Dermis blood vessel endothelial cell (primary cell): ENCODE results near the gene LARP4B. TPM values are rescaled to one million over a fixed set of nuclear protein-coding genes. Genes with fewer than 3 reads are reported as not detected.

Experiments
- DNase-seq: peaks from one replicate; pipeline ENCODE4 v3.0.0; 2010
- total RNA-seq: library from RNA; depleted of rRNA; stranded (reverse); fragments of >200 nt; gene quantifications from 2 replicates; pipeline ENCODE4 v1.2.3, GENCODE V29; 2014

LARP4B gene
- total RNA-seq, 1 donor from 2014 or later = 23.5 TPM

DNA sequence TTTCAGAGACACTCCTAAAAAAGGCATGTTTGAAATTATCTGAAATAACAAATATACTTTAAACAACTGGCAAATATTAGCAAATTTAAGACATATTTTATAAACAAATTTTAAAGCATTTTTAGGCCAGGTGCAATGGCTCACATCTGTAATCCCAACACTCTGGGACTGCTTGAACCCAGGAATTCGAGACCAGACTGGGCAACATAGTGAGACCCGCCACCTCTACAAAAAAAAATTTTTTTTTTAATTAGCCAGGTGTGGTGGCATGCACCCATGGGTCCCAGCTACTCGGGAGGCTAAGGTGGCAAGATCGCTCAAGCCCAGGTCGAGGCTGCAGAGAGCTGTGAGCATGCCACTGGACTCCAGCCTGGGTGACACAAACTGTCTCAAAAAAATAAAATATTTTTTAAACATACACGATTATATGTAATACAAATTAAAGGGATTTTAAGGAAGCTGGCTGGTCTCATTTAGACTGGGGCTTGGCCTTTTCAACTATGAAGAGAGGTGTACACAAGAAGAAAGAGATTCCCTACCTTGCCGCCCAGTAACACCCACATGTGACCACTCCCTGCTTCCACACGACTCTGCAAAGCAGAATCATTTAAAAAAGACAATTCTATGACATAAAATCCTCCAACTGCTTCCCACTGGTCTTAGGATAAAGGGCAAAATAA lies 7.5 kb downstream of the LARP4B start:
- DNase-seq = no peak

DNA sequence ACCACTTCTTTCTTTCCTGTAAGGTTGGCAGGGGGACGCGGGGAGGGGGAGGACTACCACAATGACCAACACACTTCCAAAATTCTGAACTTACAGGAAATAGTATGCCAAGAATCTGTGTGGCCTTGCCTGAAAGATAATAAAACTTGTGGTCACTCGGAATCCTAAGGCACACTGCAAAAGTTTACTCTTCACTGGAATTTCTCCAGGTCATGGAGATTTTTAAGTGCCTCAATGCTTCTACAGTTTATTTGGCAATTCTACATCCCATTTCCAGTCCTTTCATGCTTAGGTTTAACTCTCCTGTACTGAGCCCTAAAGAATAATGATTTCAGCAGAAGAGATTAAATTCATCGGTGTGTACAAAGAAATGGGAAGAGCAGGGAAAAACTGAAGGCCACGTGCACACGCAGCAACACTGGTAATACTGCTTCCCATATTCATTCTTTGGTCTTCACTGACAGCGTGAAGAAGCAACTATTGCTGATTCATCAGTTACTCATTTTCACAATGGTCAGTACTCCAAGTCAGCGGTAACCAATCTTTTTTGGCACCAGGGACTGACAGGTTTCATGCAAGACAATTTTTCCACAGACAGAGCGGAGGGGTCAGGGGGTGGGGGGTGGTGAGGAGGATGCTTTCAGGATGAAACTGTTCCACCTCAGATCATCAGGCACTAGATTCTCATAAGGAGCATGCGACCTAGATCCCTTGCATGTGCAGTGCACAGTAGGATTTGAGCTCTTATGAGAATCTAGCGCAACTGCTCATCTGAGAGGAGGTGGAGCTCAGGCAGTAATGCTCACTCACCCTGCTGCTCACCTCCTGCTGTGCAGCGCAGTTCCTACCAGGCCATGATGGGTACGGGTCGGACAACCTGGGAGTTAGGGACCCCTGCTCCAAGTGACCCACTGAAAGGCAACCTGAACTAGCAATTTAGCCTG lies 9.8 kb downstream of the LARP4B start:
- no peak for DNase-seq

DNA sequence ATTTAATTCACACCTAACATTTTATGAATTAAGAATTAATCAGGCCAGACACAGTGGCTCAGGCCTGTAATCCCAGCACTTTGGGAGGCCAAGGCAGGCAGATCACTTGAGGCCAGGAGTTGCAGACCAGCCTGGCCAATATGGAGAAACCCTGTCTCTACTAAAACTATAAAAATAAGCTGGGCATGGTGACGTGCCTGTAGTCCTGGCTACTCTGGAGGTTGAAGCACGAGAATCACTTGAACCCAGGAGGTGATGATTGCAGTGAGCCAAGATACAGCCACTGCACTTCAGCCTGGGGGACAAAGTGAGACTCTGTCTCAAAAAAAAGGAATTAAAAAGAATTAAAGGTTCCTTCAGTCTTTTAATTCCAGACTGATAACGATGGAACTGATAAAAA lies 11.1 kb downstream of the LARP4B start:
- DNase-seq = no peak

DNA sequence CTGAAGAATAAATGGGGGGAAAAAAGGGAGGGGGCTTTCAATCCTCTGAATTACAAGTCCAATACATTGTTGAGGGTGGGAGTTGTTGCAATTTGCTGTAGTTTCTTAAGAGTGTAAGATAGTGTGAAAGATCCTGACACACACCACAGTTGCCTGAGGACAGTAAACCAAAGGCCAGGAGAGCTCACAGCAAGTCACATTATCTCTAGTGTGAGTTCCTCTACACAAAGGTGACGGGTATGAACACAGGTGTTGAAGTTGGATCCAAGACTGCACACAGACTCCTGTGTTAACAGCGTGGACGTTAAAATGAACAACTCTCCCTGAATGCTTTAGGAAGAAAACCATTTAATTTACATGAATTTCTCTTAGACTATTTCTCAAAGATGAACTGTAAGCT lies 12.0 kb downstream of the LARP4B start:
- no peak for DNase-seq

DNA sequence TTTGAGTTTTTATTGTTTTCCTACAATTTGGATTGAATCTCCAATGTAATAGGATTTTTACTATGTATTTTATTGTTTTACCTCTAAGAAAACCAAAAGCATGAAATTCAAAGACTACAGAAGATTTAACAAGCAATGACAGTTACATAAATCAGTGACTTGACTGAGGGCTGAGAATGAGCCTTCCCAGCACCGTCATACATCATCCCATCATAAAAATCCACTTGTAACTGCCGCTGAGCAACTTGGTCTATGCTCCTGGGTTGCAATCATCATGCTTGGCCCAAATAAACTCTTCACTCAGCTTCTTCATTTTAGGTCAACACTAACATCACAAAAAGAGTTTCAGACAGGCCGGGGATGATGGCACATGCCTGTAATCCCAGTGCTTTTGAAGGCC lies 13.5 kb downstream of the LARP4B start:
- DNase-seq = no peak

DNA sequence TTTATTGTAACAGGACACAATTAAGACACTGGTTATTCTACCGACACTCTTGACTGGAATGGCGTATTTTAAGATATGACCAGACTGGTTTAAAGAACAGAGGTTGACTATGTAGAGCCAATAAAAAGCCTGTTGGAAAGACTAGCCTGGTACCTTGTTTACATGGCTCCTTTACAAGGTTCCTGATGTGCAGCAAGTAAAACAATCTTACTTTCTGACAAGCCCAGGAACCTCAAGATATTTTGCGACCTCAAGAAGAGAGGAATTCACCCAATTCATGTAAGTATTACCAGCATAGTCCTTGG lies 14.1 kb downstream of the LARP4B start:
- DNase-seq = no peak

DNA sequence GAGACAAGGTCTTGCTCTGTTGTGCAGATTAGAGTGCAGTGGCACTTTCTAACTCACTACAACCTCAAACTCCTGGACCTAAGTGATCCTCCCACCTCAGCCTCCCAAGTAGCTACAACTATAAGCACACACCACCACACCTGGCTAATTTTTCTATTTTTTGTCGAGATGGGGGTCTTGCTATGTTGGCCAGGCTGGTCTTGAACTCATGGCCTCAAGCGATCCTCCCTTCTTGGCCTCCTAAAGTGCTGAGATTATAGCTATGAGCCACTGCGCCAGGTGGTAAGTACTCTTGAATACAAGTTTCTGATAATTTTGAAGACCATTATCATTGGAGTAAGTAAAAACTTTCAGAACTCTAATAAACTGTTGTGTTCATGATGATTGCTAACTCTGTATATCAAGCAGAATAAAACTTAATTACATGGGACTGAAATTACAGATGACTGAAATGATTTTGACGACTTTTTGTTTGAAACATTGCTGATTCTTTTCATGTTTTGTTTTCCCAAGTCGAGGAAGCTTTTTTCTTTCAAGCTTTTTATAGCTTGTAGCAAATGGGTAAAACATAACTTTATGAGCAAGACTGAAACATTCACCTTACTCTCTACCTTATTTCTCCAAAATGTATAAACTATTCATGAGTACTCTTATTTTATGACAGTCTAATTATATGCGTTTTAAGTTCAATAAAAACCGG lies 14.6 kb downstream of the LARP4B start:
- DNase-seq = no peak

DNA sequence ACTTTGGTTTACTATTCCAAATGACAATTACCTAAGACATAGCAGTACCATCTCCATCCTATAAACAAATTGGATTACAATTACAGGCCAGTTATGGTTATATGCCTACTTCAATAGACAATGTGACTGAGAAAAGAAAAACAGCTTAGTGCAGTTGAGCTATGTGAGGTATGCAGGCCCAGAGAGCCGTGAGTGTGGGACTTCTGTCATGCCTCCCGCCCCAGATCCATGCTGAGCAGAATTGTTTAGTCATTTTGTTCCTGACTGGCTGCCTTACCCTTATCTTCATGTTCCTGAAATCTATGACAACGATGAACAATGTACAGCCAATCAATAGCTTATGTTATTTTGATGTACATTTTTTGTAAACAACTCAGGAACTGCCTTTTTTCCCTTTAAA lies 21.7 kb downstream of the LARP4B start:
- DNase-seq = no peak

DNA sequence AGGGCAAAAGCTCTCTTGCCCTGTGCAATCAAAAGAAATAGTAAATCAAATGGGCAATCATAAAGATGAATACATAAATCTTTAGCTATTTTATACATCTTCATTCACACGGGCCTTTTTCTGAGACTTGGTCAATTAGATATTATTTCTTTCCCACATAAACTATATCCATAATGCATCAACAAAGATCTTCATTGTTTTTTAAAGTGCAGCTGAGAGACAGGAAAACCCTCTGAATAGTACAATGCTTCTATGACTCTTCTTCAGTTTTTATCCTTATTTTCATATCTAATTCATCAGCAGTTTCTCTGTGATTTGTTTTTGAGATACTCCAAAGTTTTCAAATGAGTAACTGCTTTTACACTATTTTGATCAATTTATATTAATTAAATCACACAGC lies 25.5 kb downstream of the LARP4B start:
- DNase-seq = no peak

DNA sequence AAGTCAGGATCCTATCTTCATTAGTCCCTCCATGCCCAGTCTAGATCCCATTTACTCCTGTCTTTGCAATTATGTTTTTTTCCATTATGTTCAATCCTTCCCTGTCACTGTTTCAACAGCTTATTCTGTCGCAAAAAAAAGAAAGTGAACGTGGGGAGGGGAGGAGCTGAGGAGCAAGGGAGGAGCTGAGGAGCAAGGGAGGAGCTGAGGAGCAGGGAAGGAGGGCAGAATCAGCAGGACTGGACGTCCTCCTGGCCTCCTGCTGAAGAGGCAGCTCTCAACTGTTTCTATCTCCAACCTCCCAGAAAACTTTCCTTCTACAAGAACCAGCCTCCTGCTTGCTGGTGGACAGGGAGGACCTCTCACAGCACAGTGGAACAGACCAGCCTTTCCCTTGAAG lies 26.0 kb downstream of the LARP4B start:
- no peak for DNase-seq

DNA sequence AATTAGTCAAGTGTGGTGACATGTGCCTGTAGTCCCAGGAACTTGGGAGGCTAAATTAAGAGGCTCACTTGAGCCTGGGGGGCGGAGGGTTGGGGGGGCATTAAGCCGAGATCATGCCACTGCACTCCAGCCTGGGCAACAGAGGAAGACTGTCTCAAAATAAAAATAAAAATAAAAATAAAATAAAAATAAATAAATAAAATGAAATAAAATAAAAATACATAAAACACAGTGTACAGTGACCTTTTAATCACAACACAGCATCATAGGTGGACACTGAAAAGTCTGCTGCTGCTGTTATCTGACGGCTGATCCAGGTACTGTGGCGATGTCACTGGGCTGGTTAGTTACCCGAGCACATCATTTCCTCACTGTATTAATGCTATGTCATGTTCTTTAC lies 27.1 kb downstream of the LARP4B start:
- no peak for DNase-seq

DNA sequence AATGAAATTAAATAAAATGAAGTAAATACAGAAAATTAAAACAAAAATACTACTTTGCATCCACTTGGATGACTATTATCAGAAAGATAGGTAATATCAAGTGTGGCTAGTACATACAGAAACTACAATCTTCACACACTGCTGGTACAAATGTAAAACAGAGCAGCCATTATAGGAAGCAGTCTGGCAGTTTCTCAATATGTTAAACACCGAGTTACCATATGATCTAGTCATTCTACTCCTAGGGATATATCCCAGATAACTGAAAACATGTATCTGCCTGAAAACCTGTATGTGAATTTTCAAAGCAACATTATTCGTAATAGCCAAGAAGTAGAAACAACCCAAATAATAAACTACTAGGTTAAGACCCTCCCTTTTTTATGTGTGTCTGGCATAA lies 33.4 kb downstream of the LARP4B start:
- DNase-seq = no peak

DNA sequence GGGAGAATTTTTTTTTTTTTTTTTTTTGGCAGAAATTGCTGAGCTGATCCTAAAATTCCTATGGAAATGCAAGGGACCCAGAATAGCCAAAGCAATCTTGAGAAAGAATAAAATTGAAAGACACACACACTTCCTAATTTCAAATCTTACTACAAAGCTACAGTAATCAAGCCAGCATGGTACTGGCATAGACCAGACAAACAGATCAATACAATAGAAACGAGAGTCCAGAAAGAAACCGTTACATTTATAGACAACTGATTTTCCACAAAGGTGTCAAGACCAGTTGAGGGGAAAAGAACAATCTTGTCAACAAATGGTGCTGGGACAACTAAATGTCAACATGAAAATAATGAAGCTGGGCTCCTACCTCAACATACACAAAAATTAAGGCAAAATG lies 34.5 kb downstream of the LARP4B start:
- no peak for DNase-seq

DNA sequence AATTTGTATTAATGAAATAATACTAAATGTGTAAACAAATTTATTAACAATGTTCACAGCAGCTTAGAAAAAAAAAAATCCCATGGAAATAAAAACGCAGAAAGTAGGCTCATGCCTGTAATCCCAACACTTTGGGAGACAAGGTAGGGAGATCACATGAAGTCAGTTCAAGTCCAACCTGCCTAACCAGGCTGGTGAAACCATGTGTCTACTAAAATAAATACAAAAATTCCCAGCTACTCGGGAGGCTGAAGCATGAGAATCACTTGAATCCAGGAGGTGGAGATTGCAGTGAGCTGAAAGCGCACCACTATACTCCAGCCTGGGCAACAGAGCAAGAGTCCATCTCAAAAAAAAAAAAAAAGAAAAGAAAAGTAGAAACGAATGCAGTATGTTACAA lies 36.2 kb downstream of the LARP4B start:
- no peak for DNase-seq

DNA sequence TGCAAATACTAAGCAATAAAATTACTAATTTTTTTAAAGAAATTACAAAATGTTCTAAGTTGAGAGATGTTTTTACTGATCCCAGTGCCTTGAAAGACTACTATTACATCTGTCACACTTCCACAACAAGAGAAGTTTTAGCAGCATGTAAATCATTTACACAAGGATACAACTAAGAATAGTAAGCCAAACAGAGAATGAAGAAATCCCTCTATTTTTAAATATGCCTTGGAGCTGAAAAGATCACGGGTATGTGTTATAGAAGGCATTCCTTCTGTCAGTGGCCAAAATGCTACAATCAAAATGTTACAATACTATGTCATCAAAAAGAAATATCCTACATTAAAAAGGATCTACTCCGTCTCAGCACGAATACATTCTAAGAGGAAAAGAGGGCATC lies 52.6 kb downstream of the LARP4B start:
- no peak for DNase-seq

DNA sequence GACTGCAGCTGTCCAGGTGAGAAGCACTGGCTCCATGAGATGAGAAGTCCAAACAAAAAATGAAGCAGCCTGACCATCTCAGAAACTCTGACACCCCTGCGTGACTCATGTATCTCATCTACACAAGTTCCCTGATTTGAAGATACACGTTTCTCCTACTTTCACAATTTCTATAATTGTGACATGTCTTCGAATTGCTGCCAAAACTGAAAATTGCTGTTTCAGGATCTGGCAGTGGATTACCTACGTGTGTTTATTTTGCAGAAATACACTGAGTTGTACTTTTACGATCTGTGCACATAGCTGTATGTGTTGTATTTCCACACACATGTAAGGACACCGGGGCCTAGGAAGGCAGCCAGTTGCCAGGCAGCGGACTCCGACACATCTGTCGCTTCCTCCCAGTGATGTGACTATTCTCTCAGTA lies 53.2 kb downstream of the LARP4B start:
- DNase-seq = no peak

DNA sequence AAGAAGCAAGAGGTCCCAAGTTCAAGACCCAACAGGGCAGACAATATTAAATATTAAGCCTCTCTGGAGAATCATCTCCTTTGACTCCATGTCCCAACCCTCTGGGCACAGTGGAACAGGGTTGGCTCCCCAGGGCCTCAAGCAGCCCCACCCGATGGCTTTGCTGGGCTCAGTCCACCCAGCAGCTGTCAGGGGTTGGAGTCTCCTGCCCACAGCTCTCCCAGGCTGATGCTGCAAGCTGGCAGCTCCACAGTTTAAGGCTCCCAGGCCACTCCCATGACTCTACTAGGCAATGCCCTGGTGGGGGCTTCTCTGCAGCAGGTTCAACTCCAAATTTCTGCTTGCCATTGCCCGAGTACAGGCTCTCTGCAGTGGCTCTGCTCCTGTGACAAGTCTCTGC lies 55.1 kb downstream of the LARP4B start:
- no peak for DNase-seq

DNA sequence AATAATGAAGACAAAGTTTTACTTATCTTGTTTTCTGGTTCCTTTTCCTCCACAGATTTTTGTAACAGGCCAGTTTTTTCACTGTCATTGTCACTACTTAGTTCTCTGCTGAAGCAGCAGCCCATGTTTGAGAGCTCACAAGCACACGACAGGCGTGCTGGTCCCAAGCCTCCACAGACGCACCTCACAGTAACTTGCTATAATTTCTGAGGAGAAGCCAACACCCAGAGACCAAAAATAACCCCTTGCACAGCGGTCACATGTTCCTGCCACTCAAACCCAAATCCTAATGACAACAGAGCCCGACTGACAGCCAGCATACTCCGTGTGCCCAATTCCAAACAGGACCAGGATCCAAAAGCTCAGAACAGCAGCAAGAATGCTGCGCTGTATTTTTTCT lies 58.5 kb downstream of the LARP4B start:
- no peak for DNase-seq

DNA sequence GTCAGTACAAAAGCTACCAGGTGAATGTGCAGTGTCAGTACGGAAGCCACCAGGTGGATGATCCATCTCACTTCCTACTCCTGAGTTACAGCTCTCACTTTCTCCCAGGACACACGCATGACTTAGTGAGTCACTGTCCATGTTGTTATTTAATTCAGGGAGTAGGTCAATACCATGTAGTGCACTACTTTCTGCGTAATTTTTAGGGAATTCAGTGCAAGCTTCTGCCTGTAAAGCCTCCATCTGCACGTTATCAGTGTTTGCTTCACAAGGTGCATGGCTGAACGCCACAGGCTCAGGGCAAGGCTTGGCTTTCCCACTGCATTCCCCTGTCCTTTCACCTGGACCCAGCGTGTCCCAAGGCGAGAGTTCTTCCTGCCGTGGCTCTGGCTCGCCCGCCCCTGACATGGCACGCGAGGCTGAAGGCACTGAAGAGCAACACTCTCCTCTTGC lies 59.5 kb downstream of the LARP4B start:
- DNase-seq = no peak

DNA sequence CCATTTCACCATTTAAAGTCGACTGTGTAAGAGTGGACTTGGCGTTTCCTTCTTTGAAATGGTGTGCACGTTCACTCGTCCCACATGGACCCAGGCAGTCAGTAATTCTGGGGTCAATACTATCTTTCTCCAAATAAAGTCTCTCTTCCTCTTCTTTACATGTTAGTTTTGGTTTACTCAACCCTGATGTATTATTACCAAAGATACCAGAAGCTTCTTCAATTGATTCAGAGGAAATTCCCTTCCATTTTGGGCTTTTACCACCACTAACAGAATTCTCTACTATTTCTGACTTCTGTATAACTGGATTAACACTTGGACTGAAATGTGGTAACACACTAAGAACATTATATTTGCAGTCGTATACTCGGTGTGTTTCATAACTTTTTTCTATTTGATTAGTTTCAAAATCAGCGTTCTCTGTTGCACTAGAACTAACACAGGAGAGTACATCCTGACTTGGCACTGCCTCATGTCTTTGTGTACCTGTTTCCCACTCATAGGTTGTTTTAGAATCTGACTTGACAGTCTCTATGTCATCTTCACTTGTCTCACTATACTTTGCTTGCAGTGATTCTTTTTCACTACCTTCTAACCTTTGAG lies 60.8 kb downstream of the LARP4B start:
- no peak for DNase-seq

DNA sequence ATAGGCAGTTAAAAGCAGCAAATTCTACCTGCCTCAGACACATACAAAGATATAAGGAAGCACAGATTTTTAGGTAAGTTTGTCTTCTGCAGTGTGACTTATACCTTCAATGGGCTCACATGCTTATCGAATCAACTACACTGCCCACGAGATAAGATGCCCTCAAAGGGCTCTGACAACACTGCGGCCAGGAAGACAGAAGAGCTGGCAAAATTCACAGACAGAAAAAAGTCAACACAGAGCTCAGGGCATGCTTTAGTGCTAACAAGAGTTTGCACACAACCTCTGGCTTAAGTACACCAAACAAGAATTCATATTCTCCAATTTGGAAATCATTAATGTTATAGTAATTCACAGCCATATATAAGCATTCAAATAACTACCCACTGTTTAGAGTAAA lies 62.3 kb downstream of the LARP4B start:
- no peak for DNase-seq

DNA sequence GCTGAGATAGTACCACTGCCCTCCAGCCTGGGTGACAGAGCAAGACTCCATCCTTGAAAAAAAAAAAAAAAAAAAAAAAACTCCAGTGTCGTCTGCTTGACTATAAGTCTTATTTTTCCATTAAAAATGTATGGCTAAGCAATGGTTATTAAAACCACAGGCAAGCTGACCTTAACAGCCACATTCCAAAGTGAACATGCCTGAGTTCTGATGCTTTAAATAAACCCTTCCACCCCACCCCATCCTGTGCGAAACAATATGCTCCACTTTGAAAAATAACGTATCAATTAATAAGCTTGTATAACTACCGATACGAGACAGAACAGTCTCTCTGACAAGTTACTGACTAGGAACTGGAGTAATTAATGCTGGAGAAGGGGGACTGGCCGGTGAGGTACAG lies 63.7 kb downstream of the LARP4B start:
- no peak for DNase-seq

DNA sequence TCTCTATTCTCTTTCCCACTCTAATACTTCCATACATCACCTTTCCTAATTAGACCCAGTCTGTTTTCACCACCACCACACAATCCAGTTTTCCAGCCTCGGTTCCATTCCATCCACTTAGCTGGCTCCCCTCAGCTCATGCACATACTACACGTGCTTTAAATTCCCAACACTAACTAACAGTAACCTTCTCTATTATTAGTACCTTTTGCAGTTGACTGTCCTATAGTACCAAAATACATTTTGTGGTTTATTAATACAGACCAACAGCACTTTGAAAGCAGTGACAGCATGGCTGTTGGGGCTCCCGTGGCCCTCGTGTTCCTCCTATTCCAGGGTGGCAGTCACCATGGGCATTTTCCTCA lies 64.9 kb downstream of the LARP4B start:
- no peak for DNase-seq
